NCI-H748 treated with DMSO at 0.1 percent for 48 hours (cell line): ENCODE data around the gene CCL3.
"Not testable (repeated sequence)": the region's sequence is repeated elsewhere in the genome, so short reads cannot be mapped to it uniquely, and the experiment has no call there.

ENCODE experiments used
- DNase-seq: peaks from one replicate; lab custom pipeline; 2025; lab: John Stamatoyannopoulos, UW

Gene CCL3

GRCh38 chr17:36115649-36115977 is 25.7 kb upstream of the CCL3 start:
- not testable (repeated sequence) for DNase-seq

- DNase-seq: not testable (repeated sequence)
These were observed 25.2 kb upstream of the CCL3 start for GRCh38 chr17:36114971-36115648.

- not testable (repeated sequence) for DNase-seq
These were observed 23.2 kb upstream of the CCL3 start for GRCh38 chr17:36113131-36113530.

GRCh38 chr17:36112572-36112971 is 22.6 kb upstream of the CCL3 start:
- DNase-seq: no peak

GRCh38 chr17:36111068-36111490 is 21.1 kb upstream of the CCL3 start:
- no peak for DNase-seq

GRCh38 chr17:36108265-36108664 is 18.3 kb upstream of the CCL3 start:
- DNase-seq: not testable (repeated sequence)

GRCh38 chr17:36107660-36108059 is 17.7 kb upstream of the CCL3 start:
- no peak for DNase-seq

- DNase-seq: no peak
These were observed 16.5 kb upstream of the CCL3 start for GRCh38 chr17:36106493-36106835.

- no peak for DNase-seq
These were observed 16.0 kb upstream of the CCL3 start for GRCh38 chr17:36105781-36106492.

- DNase-seq: no peak
These were observed 14.8 kb upstream of the CCL3 start for GRCh38 chr17:36104701-36105181.

- DNase-seq: not testable (repeated sequence)
These were observed 14.3 kb upstream of the CCL3 start for GRCh38 chr17:36104246-36104645.

- not testable (repeated sequence) for DNase-seq
These were observed 13.5 kb upstream of the CCL3 start, which contains the start of gene CCL4 for GRCh38 chr17:36103401-36103975. TSS of gene CCL4 (plus strand) at chr17:36103827. CDS start at chr17:36103906, 79 bp downstream.

- not testable (repeated sequence) for DNase-seq
These were observed 9.1 kb upstream of the CCL3 start for GRCh38 chr17:36099004-36099403.

GRCh38 chr17:36095992-36096391 is 6.0 kb upstream of the CCL3 start:
- DNase-seq: no peak

GRCh38 chr17:36094746-36095145 is 4.8 kb upstream of the CCL3 start:
- DNase-seq: no peak

GRCh38 chr17:36094232-36094631 is 4.3 kb upstream of the CCL3 start:
- DNase-seq: no peak

- not testable (repeated sequence) for DNase-seq
These were observed 2.8 kb upstream of the CCL3 start for GRCh38 chr17:36092715-36093114.

GRCh38 chr17:36092230-36092629 is 2.3 kb upstream of the CCL3 start:
- no peak for DNase-seq

GRCh38 chr17:36089339-36089865 is 541 bp downstream of the CCL3 start:
- no peak for DNase-seq

- no peak for DNase-seq
These were observed 1.1 kb downstream of the CCL3 start for GRCh38 chr17:36088670-36089338.

- DNase-seq: not testable (repeated sequence)
These were observed 1.9 kb downstream of the CCL3 start for GRCh38 chr17:36087897-36088572.

- DNase-seq: not testable (repeated sequence)
These were observed 2.5 kb downstream of the CCL3 start for GRCh38 chr17:36087471-36087870.
